Colon (tissue), 2 donors: ENCODE measurements around the gene ZNF439.
"Not testable (repeated sequence)": the region's sequence is repeated elsewhere in the genome, so short reads cannot be mapped to it uniquely, and the experiment has no call there.

Source experiments
- FAIRE-seq: peaks from 2 replicates; lab custom pipeline; 2012; peaks lifted over from hg19 to GRCh38; lab: Jason Lieb, UNC
- donor health status: control.
- donor health status: control.

ZNF439 gene

DNA sequence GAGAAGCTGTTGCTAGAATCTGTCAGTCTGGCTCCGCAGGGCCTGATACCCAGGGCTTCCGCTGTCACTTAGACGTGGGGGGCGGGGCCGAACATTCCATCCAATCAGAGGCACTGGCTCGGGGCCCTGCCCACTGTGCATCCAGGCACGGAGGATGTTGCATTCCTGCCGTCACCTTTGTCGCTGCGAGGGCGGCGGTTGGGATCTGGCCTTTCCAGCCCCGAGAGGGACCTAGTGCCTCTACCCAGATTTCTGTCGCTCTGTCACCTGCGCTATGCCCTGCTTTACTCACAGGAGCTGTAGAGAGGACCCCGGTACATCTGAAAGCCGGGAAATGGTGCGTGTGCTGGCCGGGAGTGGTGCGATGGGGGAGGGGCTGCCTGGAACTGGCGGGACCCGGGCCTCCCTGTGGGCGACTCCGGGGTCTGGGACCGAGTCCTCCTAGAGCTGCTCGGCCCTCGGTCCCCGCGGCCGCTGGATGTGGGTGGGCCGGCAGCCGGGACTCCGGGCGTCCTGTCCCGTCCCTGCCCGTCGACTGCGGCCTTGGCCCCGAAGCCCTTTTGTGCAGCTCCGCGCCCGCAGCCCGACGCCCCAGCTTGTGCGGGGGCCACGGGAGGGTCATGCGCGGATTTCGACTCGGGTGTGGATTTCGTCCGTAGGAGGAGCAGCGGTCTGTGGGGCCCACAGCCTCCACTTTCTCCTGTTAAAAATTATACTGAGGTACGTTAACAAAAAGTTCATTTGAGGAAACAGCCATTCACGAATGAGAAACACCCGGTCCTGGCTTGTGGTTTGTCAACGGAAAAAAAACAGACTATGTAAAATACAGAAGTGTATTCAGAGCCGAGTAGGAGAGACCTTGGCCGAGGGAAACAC lies at the start of gene ZNF439:
ZNF439 (plus strand) TSS at position 133 of the 876 bp plus-strand sequence; CDS start at position 275, 142 bp downstream.
- no peak for FAIRE-seq

DNA sequence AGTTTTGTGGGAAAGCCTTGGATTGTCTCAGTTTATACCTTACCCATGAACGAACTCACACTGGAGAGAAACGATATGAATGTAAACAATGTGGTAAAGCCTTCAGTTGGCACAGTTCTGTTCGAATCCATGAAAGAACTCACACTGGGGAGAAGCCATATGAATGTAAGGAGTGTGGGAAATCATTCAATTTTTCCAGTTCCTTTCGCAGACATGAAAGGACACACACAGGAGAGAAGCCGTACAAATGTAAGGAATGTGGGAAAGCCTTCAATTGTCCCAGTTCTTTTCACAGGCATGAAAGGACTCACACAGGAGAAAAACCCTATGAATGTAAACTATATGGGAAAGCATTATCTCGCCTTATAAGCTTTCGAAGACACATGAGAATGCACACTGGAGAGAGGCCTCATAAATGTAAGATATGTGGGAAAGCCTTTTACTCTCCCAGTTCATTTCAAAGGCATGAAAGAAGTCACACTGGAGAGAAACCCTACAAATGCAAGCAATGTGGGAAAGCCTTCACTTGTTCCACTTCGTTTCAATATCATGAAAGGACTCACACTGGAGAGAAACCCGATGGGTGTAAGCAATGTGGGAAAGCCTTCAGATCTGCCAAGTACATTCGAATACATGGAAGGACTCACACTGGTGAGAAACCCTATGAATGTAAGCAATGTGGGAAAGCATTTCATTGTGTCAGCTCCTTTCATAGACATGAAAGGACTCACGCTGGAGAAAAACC lies 42.0 kb upstream of the ZNF439 start:
- no peak for FAIRE-seq

DNA sequence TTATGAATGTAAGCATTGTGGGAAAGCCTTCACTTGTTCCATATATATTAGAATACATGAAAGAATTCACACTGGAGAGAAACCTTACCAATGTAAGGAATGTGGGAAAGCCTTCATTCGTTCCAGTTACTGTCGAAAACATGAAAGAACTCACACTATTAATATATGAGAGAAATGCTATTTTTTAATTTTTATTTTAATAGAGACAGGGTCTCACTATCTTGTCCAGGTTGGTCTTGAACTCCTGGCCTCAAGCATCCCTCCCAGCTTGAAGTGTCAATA lies 41.5 kb upstream of the ZNF439 start:
- FAIRE-seq: no peak

DNA sequence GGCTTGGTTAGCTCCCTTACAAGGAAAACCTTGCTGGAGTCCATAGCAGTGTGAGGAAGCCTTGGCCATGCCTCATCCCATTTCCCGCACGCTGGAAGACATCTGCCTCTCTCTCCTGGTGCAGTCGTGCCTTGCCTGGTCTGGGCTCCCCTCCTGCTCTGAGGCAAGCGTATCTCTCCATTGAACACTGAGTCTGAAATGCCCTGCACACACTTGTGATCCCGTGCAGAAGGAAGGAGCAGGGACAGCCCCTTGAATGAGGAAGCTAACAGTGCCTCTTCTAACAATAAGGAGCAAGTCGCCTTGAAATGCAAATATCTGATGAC lies 34.9 kb upstream of the ZNF439 start:
- no peak for FAIRE-seq

DNA sequence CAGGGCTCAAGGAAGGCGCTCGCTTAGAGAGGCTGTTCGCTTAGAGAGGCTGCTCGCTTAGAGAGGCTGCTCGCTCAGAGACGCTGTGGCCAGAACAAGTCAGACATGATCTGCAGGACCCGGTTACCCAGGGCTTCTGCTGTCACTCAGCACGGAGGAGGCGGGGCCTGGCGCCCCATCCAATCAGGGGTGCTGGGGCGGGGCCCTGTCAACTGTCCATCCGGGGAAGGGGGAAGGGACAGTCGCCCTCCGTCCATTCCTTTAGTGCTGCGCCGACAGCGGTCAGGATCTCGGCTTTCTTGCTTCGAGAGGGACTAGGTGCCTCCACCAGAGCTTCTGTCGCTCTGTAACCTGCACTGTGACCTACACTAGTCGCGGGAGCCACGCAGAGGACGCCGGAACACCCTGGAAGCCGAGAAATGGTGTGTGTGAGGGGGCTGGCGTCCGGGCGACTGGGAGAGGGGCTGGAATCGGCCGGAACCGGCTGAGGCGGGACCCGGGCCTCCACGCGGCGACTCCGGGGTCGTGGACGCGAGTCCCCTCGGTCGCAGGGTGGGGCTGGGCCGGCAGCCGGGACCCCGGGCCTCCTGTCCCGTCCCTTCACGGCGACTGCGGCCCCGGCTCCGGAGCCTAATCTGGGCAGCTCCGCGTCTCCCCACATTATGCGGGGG lies 34.4 kb upstream of the ZNF439 start, which contains the start of gene ZNF440:
ZNF440 (plus strand) TSS at position 245 of the 671 bp plus-strand sequence; CDS start at position 420, 175 bp downstream.
- no peak for FAIRE-seq

DNA sequence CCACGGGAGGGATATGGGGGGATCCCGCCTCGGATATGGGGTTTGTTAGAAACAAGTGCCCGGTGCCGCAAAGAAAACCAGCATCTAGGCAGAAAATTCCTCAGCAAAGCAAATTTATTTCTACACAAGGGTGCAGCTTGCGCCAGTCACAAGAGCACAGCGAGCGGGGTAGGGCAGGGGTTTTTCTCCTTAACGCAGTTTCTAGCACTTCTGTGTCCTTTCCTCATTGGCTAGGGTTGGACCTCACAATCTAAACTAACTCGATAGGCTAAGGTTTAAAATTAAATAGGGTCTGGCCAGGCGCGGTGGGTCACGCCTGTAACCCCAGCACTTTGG lies 33.9 kb upstream of the ZNF439 start:
- FAIRE-seq: no peak

DNA sequence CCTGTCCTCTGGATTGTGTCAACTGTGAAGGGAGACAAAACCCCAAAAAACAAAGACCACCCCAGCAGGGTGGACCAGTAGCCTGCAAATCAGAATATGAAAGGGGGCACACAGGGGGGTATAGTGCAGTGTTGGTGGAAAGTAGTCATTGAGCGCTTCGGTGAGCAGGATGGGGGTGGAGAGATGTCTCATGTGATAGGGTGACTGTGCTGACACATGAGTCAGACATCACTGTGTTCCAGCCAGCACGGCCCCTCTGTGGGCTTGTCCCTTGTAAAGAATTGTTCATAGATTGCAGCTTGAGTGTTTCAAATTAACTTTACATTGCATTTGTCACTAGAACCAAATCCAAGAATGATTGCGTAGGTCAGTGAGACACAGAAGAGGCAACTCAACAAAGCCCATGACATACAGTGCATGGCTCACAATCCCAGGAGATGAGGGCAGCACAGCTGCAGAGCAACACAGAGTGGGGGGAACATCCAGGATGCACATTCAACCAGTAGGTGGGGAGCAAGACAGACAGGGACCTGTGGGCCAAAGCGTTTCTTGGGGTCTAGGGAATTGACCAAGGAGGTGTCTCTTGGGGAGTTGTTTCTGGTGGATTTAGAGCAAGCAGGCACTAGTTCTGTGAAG lies 26.9 kb upstream of the ZNF439 start:
- no peak for FAIRE-seq

DNA sequence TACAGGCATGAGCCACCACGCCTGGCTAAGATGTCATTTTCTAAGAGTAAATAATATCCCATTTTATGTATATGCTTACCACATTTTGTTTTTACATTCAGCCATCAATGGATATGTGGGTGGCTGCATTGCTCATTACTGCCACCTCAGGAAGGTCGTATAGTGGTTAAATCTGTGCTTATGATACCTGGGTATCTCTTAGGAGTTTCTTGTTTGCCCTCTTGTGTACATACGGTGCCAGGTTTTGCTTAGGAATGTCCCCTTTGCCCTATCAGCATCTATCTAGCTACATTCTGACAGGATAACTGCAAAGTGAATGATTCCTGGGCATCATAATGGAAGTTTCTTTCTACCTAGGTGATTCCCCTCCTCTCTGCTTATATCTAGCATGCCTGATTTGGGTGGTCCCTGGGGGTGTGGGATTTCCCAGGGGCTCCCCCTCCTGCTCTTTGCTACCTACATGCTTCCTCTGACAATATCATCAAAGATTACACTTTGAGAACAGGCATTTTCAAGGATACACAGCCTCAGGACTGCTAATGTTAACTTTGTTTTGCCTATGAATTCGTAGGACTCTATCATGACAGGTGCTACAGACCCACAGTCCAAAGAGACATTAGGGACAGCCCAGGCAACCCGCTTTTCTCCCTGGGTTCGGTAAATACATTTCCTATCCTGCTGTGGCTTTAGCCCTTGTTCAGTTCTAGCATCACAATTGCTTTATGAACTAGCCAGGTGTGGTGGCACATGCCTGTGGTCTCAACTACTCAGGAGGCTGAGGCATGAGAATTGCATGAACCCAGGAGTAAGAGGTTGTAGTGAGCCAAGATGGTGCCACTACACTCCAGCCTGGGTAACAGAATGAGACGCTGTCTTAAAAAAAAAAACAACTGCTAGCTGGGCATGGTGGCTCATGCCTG lies 19.3 kb upstream of the ZNF439 start:
- not testable (repeated sequence) for FAIRE-seq

DNA sequence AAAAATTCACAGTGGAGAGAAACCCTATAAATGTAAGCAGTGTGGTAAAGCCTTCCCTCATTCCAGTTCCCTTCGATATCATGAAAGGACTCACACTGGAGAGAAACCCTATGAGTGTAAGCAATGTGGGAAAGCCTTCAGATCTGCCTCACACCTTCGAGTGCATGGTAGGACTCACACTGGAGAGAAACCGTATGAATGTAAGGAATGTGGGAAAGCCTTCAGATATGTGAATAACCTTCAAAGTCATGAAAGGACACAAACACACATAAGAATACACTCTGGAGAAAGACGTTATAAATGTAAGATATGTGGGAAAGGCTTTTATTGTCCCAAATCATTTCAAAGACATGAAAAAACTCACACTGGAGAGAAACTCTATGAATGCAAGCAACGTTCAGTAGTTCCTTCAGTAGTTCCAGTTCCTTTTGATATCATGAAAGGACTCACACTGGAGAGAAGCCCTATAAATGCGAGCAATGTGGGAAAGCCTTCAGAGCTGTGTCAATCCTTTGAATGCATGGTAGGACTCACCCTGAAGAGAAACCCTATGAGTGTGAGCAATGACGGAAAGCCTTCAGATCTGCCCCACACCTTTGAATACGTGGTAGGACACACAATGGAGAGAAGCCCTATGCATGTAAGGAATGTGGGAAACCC lies 16.1 kb upstream of the ZNF439 start:
- no peak for FAIRE-seq

DNA sequence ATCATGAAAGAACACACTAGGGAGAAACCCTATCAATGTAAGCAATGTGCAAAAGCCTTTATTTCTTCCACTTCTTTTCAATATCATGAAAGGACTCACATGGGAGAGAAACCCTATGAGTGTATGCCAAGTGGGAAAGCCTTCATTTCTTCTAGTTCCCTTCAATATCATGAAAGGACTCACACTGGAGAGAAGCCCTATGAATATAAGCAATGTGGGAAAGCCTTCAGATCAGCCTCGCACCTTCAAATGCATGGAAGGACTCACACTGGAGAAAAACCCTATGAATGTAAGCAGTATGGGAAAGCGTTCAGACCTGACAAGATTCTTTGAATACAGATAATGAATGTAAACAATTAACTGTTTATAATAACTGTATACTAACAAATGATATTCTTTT lies 15.0 kb upstream of the ZNF439 start:
- no peak for FAIRE-seq

DNA sequence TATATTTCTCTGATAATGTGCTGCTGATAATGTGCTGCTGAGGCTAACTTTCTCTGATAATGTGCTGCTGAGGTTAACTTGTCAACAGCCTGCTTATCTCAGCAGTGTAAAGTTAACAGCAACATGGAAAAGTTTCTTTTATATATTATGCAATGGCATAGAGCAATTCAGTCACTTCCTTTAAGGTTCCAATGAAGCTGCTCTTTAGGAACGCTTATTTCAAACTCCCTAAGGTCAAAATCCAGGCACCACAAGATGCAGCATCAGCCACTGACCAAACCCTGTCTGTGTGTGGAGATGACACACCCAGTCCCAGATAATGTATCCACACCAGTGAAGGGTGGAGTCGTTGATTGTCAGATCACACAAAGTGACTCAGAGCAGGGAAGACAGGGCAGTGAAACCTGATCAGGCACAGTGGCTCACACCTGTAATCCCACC lies 12.9 kb upstream of the ZNF439 start:
- FAIRE-seq: not testable (repeated sequence)

DNA sequence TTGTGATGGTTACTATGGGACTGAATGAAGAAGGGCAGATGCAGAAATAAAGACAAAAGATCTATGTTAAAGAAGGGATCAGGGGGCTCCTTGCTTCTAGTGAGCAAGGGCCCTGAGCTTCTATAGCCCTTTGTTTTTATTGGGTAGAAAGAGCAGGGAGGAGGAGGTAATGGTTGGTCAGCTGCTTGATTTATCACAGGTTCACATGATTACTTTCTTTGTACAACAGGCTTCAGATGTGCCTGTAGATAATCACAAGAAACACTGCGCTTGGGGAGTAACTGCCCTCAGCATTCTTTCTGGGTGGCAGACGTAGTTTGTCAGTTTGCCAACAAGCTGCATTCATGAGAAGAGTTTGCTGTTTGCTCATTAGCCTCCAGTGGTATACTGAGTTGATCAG lies 4.8 kb upstream of the ZNF439 start:
- FAIRE-seq: no peak

DNA sequence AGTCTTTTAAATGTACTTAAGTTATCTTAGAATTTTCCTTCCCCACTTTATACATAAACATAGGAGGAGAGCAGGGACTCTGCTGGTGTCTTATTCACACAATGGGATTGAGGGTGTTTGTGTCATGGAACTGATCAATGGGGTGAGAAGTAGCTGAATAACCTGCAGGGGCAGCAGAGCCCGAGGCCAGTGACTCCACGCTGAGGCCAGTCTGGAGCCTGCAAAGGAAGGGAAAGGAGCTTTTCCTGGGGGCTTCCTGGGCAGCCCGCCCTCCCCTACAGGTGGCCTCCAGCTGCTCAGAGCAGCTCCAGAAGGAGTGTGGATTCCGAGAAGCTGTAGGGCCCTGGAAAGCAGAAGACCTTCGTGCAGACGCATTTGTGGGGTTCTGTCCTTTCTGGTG lies 911 bp upstream of the ZNF439 start:
- not testable (repeated sequence) for FAIRE-seq

DNA sequence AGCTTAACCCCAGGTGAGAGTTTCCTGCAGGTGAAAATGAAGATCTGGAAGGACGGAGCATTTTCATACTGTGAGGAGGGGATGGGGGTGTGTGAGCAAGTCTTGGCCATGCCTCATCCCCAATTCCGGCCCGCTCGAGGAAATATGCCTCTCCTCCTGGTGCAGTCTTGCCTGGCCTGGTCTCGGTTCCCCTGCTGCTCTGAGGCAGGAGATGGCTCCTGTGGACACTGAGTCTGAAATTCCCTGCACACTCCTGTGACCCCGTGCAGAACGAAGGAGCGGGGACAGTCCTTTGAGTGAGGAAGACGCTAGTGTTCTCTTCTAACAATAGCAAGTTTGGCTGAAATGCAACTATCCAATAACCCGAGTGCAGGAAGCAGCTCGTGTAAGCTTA lies 329 bp upstream of the ZNF439 start:
- FAIRE-seq: no peak

DNA sequence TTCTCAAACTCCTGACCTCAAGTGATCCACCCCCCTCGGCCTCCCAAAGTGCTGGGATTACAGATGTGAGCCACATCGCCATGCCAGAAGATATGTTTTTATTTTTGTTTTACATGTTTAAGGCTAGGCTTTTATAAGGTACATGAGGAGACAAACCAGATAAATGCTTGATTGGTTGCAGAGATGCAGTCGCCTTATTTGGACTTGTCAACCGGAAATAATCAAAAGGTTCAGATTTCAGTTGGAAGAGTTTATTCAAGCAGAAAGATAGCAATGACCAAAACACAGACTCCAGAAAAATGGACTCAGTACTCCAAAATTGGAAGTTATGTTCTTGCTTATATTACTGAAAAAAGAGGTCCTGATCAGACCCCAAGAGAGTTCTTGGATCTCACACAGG lies 1.8 kb downstream of the ZNF439 start:
- not testable (repeated sequence) for FAIRE-seq

DNA sequence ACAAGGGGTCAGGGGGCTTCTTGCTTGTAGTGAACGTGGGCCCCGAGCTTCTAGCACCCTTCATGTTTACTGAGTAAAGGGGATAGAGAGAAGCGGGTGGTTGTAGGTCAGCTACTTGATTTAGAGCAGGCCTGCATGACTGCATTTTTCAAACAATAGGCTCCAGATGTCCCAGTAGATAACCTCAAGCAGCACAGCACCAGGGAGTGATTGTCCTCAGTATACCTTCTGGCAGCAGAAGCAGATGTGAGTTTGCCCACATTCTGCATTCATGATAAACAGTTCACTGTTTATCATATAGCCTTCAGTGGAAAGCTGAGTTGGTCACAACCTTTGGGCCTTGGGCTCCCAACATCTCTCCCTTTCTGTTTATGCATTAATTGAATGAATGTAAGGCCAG lies 4.8 kb downstream of the ZNF439 start:
- no peak for FAIRE-seq

DNA sequence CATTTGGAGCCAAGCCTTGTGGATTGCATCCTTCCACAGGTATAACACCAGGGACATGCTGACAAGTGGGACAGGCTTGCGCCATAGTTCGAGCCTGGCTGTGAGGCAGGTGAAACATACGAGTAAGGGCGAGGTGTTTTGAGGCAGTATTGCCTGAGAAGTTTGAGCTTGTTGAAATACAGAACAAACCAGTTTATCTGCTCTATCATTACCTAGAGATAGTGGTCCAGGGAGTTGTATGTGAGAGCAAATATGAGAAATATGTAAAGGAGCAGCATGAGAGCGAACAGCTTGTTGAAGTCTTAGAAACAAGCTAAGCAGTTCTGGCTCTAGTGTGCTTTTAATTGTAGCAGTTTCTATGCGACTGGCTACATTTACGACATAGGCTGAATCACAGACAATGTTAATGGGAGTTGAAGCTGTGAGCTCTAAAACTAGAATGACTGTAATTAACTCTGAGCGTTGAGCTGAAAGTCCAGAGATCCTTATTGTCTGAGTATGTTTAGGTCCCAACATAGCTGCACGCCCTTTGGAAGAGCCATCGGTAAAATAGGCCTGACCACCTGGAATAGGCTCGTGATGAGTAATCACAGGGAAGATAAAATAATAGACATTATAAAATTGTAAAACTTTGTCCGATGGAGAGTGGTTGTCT lies 8.2 kb downstream of the ZNF439 start:
- FAIRE-seq: no peak

DNA sequence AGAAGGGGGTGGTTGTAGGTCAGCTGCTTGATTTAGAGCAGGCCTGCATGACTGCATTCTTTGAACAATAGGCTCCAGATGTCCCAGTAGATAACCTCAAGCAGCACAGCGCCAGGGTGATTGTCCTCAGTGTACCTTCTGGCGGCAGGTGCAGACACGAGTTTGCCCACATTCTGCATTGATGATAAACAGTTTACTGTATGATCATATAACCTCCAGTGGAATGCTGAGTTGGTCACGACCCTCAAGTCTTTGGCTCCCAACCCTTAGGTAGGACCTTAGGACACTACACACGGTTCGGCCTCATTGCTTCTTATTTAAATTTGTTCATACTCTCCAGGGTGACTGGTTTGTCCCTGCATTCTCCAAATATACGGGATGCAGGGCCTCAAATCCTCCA lies 12.2 kb downstream of the ZNF439 start:
- FAIRE-seq: no peak

DNA sequence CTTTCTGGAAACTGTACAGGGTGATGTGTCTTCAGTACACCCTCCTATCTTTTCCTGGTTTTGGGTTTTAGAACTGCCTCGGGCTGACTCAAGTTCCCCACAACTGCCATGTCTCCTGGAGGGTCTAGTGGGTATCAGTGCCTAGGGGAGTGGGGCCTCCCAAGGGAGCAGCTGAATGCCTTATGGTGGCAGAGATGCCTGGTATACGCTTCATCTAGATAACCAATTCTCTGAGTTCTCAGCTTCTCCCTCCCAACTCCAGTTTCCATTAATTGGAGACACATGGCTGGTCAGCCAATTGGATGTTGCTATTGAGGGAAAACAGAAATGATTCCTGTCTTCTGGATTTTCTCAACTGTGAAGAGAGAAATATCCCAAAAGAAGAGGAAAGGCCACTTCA lies 12.8 kb downstream of the ZNF439 start:
- no peak for FAIRE-seq

DNA sequence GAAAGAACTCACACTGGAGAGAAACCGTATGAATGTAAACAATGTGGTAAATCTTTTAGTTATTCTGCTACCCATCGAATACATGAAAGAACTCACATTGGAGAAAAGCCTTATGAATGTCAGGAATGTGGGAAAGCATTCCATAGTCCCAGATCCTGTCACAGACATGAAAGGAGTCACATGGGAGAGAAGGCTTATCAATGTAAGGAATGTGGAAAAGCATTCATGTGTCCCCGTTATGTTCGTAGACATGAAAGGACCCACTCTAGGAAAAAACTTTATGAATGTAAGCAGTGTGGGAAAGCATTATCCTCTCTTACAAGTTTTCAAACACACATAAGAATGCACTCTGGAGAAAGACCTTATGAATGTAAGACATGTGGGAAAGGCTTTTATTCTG lies 19.2 kb downstream of the ZNF439 start:
- FAIRE-seq: not testable (repeated sequence)

DNA sequence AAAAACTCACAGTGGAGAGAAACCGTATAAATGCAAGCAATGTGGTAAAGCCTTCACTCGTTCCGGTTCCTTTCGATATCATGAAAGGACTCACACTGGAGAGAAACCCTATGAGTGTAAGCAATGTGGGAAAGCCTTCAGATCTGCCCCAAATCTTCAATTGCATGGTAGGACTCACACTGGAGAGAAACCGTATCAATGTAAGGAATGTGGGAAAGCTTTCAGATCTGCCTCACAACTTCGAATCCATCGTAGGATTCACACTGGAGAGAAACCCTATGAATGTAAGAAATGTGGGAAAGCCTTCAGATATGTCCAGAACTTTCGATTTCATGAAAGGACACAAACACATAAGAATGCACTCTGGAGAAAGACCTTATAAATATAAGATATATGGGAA lies 19.7 kb downstream of the ZNF439 start:
- FAIRE-seq: no peak
